GM12874 (cell line): ENCODE data around the gene VSX2.

Experiments used
- TF ChIP-seq, protein P1 (sequence below): IDR thresholded peaks from 2 replicates; pipeline ENCODE4 v1.5.1; 2011; ENCODE audit warnings: low read depth, mild to moderate bottlenecking, control low read depth, low read length, moderate library complexity; ENCODE audit not compliant: insufficient read depth

Gene VSX2

DNA sequence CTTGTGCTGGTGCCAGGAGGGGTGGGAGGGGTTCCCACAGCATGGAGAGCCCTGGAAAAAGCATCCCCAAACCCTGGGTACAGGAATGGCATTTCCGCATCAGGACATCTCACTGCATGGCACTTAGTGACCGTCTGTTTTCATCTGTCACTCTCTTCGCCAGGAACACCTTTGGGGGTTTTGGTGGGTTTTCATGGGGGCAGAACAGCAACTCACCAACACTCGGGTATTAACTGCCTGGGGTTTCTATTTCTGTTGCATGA lies 3.5 kb downstream of the VSX2 start:
- TF ChIP-seq, protein P1, sequence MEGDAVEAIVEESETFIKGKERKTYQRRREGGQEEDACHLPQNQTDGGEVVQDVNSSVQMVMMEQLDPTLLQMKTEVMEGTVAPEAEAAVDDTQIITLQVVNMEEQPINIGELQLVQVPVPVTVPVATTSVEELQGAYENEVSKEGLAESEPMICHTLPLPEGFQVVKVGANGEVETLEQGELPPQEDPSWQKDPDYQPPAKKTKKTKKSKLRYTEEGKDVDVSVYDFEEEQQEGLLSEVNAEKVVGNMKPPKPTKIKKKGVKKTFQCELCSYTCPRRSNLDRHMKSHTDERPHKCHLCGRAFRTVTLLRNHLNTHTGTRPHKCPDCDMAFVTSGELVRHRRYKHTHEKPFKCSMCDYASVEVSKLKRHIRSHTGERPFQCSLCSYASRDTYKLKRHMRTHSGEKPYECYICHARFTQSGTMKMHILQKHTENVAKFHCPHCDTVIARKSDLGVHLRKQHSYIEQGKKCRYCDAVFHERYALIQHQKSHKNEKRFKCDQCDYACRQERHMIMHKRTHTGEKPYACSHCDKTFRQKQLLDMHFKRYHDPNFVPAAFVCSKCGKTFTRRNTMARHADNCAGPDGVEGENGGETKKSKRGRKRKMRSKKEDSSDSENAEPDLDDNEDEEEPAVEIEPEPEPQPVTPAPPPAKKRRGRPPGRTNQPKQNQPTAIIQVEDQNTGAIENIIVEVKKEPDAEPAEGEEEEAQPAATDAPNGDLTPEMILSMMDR = no peak

DNA sequence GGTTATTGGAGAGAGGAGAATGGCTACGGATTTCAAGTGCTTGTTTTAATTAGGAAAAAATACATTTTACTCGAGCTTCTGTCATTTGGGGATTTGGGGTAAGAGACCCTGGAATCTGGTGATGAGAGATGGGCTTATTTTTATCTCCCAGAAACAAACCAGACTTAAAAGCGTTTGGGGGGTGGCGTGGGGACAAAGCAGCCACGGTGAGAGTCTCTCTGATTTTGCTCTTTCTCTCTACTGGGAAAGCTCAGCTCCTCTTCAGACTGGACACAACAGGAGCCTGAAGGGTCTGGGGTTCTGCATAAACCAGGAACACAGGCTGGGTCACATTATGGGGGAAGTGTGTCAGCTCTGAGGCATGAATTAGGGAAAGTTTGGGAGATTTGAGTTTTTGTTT lies 3.8 kb downstream of the VSX2 start:
- TF ChIP-seq, protein P1 = no peak

DNA sequence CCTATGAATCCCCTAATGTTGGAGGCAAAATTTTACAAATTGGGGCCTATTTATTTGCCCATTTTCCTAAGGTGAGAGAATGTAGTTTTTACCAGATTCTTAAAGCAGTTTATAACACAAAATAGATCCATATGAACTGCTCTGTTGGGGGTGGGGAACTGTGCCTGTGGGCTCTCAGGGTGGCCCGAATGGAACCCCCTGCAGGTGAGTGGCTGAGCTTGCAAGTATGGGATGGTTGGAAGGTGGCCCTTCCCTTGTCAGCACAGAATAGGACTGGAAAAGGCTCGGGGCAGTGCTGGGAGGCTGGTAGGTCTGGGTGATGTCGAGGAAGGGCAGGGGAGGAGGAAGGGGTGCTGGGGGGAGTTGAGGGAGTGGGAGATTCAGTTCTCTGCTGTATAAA lies 4.9 kb downstream of the VSX2 start:
- TF ChIP-seq, protein P1 = peak; percentile 24; the same call in 1 of the 2 replicates

DNA sequence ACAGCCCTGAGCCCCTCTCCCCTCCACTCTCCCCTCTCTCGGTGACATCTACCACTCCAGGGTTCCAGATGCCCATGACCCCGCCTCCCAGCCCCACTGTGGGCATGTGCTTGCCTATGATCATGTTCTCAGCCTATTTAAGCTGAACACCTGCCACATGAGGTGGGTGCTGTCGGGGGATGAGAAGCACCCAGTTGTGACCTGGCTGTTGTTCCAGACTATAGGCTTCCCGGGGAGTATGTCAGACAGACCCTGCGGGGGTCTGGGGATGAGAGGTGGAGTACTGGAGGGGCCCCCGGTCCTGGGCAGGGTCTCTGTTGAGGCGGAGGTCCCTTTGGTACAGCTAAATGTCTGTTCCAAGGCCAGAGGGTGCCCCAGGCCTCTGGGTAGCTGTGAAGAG lies 6.0 kb downstream of the VSX2 start:
- TF ChIP-seq, protein P1 = no peak

DNA sequence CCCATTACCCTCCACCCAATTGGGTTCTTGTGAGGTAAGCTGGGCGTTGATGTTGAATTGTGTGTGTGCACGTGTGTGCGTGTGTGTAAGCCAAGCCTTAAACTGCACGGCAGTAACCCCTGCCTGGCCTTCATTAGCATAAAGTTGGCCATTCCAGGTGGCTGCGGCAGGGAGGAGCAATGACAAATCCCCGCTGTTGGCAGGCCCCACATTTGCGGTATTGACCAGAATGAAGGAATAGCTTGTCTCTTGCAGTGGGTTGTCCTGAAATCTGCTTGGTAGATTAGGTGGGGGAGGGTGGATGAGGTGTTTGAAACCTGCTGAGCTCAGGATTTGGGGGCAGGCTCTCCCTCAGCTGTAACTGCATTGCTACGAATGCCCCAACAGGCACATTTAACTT lies 7.3 kb downstream of the VSX2 start:
- TF ChIP-seq, protein P1 = no peak

DNA sequence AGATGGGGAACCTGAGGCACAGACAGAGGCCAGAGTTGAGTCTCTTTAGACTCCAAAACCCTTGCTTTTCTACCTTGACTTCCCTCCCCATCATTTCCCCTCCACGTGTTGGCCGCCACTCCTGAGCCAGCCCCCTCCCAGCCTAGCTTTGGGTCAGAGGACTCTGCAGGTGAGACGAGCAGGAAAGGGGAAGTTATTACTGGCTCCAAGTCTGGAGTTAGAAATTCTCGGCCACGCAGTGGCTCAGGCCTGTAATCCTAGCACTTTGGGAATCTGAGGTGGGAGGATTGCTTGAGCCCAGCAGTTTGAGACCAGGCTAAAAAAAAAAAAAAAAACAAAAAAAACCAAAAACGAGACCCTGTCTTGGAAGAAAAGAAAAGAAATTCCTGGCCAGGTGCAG lies 8.8 kb downstream of the VSX2 start:
- TF ChIP-seq, protein P1 = no peak

DNA sequence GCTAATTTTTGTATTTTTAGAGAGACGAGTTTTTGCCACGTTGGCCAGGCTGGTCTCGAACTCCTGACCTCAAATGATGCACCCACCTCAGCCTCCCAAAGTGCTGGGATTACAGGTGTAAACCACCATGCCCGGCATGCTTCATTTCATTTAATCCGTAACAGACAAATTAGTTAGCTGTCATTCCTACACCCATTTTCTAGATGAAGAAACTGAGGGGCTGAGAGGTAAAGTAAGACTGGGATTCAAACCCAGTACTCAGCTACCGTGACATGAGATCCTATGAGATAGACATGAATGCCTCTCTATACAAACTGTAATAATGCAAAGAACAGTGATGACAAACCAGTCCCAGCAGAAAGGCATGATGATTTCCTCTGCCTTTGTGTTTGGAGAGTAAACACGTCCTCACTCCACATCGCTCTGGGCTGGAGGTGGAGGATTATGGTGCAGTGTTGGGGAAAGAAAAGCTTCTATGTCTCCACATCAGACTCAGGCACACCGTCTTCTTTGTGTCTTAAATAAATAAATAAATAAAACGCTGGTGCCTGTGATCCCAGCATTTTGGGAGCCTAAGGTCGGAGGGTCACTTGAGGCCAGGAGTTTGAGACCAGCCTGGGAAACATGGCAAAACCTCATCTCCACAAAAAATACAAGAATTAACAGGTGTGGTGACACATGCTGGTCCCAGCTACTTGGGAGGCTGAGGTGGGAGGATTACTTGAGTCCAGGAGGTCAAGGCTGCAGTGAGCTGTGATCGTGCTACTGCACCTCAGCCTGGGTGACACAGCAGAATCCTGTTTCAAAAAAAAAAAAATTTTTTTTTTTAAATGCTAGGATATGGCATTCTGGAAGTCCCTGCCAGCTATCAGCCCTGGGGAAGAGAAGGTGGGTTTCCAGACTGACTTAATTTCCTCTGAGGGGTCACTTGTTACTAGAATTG lies 10.5 kb downstream of the VSX2 start:
- TF ChIP-seq, protein P1 = no peak
